Progenitor cell of endocrine pancreas (in vitro differentiated cells): ENCODE measurements around the gene TRIM62. TPM values are rescaled to one million over a fixed set of nuclear protein-coding genes. Genes with fewer than 3 reads are reported as not detected.
A peak's percentile ranks its signal among the peaks of the same experiment; 100 is the strongest.

ENCODE experiments used
- DNase-seq: peaks from one replicate; pipeline ENCODE4 v3.0.0; 2021; ENCODE audit warnings: low spot score; ENCODE audit not compliant: unreplicated experiment
- H3K27ac Mint-ChIP-seq: 2 replicates; pipeline ENCODE4 v1.8.0; 2021; ENCODE audit warnings: mild to moderate bottlenecking, moderate library complexity, mixed read lengths
- H3K27me3 Mint-ChIP-seq: 2 replicates; pipeline ENCODE4 v1.8.0; 2021; ENCODE audit warnings: mixed read lengths
- H3K36me3 Mint-ChIP-seq: 2 replicates; pipeline ENCODE4 v1.8.0; 2022; ENCODE audit warnings: mixed read lengths; ENCODE audit not compliant: insufficient read depth
- H3K4me1 Mint-ChIP-seq: 2 replicates; pipeline ENCODE4 v1.8.0; 2021; ENCODE audit warnings: low read depth, mixed read lengths
- H3K4me3 Mint-ChIP-seq: 2 replicates; pipeline ENCODE4 v1.8.0; 2021; ENCODE audit warnings: low read depth, mild to moderate bottlenecking, moderate library complexity, mixed read lengths
- H3K9me3 Mint-ChIP-seq: 2 replicates; pipeline ENCODE4 v1.8.0; 2021; ENCODE audit warnings: low read depth, mixed read lengths
- total RNA-seq: library from RNA; stranded (reverse); gene quantifications from 2 replicates; pipeline ENCODE4 v1.2.1, GENCODE V29; 2021
- TF ChIP-seq, protein P1 (sequence below): fragments of 200-600 bp; sonication (generic); IDR thresholded peaks from one replicate; pipeline ENCODE4 v1.5.0; 2021; ENCODE audit warnings: antibody characterized with exemption, mild to moderate bottlenecking; ENCODE audit not compliant: unreplicated experiment

Gene TRIM62
- total RNA-seq, 1 donor from 2014 or later = 7.4 TPM

DNA sequence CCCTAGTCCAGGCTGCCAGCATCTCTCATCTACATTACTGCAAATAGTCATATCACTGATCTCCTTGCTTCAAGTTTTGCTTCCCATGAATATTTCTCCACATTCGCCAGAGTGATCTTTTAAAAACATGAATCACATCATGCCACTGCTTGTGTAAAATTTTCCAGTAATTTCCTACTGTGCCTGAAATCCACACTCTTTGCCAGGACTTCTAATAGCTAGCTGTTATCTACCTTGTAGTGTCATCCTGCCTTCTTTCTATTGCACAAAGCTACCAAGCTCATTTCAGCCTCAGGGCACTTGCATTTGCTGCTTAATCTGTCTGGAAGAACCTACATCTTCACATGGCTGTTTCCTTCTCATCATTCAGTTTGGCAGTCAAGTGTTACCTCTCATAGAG lies 40.5 kb upstream of the TRIM62 start:
- DNase-seq = no peak
- H3K4me1 Mint-ChIP-seq = peaks cover 18% of the 10 kb centered on the region
- H3K27me3 Mint-ChIP-seq = no peaks in the 10 kb centered on the region
- H3K9me3 Mint-ChIP-seq = peaks cover 18% of the 10 kb centered on the region
- H3K36me3 Mint-ChIP-seq = no peaks in the 10 kb centered on the region
- H3K27ac Mint-ChIP-seq = no peak overlapping the region
- TF ChIP-seq, protein P1, sequence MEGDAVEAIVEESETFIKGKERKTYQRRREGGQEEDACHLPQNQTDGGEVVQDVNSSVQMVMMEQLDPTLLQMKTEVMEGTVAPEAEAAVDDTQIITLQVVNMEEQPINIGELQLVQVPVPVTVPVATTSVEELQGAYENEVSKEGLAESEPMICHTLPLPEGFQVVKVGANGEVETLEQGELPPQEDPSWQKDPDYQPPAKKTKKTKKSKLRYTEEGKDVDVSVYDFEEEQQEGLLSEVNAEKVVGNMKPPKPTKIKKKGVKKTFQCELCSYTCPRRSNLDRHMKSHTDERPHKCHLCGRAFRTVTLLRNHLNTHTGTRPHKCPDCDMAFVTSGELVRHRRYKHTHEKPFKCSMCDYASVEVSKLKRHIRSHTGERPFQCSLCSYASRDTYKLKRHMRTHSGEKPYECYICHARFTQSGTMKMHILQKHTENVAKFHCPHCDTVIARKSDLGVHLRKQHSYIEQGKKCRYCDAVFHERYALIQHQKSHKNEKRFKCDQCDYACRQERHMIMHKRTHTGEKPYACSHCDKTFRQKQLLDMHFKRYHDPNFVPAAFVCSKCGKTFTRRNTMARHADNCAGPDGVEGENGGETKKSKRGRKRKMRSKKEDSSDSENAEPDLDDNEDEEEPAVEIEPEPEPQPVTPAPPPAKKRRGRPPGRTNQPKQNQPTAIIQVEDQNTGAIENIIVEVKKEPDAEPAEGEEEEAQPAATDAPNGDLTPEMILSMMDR = no peak
- no peak overlapping the region for H3K4me3 Mint-ChIP-seq

GRCh38 chr1:33221385-33221758 lies 39.5 kb upstream of the TRIM62 start:
- DNase-seq = no peak
- Mint-ChIP-seq H3K4me3 (no peak overlapping the region), H3K4me1 (peaks cover 18% of the 10 kb centered on the region), H3K9me3 (peaks cover 18% of the 10 kb centered on the region), H3K27ac (no peak overlapping the region), H3K27me3 (no peaks in the 10 kb centered on the region), H3K36me3 (no peaks in the 10 kb centered on the region)
- TF ChIP-seq, protein P1 = no peak

GRCh38 chr1:33220676-33221384 lies 39.0 kb upstream of the TRIM62 start:
- Mint-ChIP-seq H3K27me3 (no peaks in the 10 kb centered on the region), H3K27ac (peak overlapping the region; percentile 74), H3K9me3 (peaks cover 18% of the 10 kb centered on the region), H3K4me1 (peaks cover 18% of the 10 kb centered on the region), H3K36me3 (no peaks in the 10 kb centered on the region), H3K4me3 (no peak overlapping the region)
- TF ChIP-seq, protein P1 = no peak
- DNase-seq = no peak

DNA sequence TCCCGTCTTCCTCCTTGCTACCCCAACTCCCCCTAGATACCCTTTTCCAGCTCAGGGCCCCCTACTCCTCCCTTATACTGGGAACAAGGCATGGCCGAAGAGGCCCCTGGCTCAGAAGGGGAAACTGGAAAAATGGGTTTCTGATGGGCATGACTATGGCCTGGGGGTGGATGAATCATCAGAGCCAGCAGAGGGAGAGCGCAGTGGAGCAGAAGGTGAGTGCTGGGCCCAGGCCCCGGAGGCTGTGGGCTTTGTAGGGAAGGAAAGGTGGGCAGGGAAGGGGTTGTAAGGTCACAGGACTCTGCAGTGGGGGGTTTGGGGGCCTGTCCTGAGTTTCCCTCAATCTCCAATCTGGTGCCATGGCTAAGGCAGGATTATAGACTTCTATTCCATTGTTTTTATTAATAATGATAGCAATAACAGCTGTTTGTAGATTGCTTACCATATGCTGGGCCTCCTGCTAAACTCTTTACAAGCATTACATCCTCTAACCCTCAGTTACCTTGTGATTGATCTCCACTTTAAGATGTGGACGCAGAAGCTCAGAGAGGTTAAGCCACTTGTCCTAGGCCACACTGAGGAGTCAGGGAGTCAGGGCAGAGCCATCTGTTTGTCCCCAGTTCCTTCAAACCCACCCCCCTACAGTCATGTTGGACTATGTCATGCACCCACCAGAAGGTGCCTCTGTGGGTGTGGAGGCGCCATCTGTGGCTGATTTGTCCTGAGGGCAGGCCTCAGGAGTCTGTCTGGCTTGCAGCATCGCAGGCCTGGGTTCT lies 38.2 kb upstream of the TRIM62 start:
- Mint-ChIP-seq H3K36me3 (no peaks in the 10 kb centered on the region), H3K9me3 (peaks cover 18% of the 10 kb centered on the region), H3K4me3 (no peak overlapping the region), H3K27ac (peak overlapping the region; percentile 68), H3K4me1 (peaks cover 18% of the 10 kb centered on the region), H3K27me3 (no peaks in the 10 kb centered on the region)
- DNase-seq = no peak
- TF ChIP-seq, protein P1 = no peak

- peaks cover 3% of the 10 kb centered on the region for H3K4me1 Mint-ChIP-seq
- no peak for DNase-seq
- peaks cover 5% of the 10 kb centered on the region for H3K9me3 Mint-ChIP-seq
- TF ChIP-seq, protein P1 = no peak
- no peaks in the 10 kb centered on the region for H3K36me3 Mint-ChIP-seq
- no peak overlapping the region for H3K4me3 Mint-ChIP-seq
- no peak overlapping the region for H3K27ac Mint-ChIP-seq
- H3K27me3 Mint-ChIP-seq = peaks cover 32% of the 10 kb centered on the region
Measured at GRCh38 chr1:33211972-33212371, 30.1 kb upstream of the TRIM62 start.
